Measurements from ENCODE around the gene NUP210L.

GRCh38 chr1:154094411-154094810, 60.5 kb downstream of the NUP210L start:
- no peak for TF ChIP-seq CTCF (IDR thresholded peaks at IDR 0.05; ENCODE audit: low read depth, low read length, missing input control)
- no peak for TF ChIP-seq JUND (IDR thresholded peaks at IDR 0.05)
- TF ChIP-seq SP1 (IDR thresholded peaks at IDR 0.05) = no peak
- TF ChIP-seq RAD21 (IDR thresholded peaks at IDR 0.05) = no peak
- TF ChIP-seq YY1 (IDR thresholded peaks at IDR 0.05) = no peak
- TF ChIP-seq ATF3 (IDR thresholded peaks at IDR 0.05) = no peak
- TF ChIP-seq REST (IDR thresholded peaks at IDR 0.05) = no peak
- TF ChIP-seq TAF1 (conservative IDR thresholded peaks at IDR 0.05) = no peak
- no peak for TF ChIP-seq MAX (IDR thresholded peaks at IDR 0.05)
- no peak for TF ChIP-seq EGR1 (IDR thresholded peaks at IDR 0.05; ENCODE audit: low read depth in 2 of 2)
- no peak for TF ChIP-seq GABPA (IDR thresholded peaks at IDR 0.05 in 1 of 2, conservative IDR thresholded peaks at IDR 0.05 in 1 of 2)

Measured in liver (tissue), 3 donors.